Neural progenitor cell (in vitro differentiated cells): ENCODE data around the gene CFAP57. TPM values are rescaled to one million over a fixed set of nuclear protein-coding genes. Genes with fewer than 3 reads are reported as not detected.

Source experiments
- DNase-seq: peaks from one replicate; pipeline ENCODE4 v3.0.0-alpha.2; 2016; ENCODE audit warnings: low spot score
- H2AFZ ChIP-seq: fragments of 200-600 bp; sonication (generic); replicated peaks from 2 replicates; pipeline ENCODE4 v1.6.1; 2016; ENCODE audit warnings: antibody characterized with exemption
- H3F3A ChIP-seq: fragments of 200-600 bp; sonication (generic); 2 replicates; pipeline ENCODE4 v1.6.1; 2016; ENCODE audit warnings: antibody characterized with exemption, low read depth
- H3K27ac ChIP-seq: fragments of 200-600 bp; sonication (generic); 2 replicates; pipeline ENCODE4 v1.5.1; 2016; ENCODE audit warnings: mild to moderate bottlenecking
- H3K27me3 ChIP-seq: fragments of 200-600 bp; sonication (generic); 2 replicates; pipeline ENCODE4 v1.6.1; 2016; ENCODE audit warnings: mild to moderate bottlenecking, moderate library complexity
- H3K36me3 ChIP-seq: fragments of 200-600 bp; sonication (generic); 2 replicates; pipeline ENCODE4 v1.5.1; 2016
- H3K4me1 ChIP-seq: fragments of 200-600 bp; sonication (generic); 2 replicates; pipeline ENCODE4 v1.6.1; 2016; ENCODE audit warnings: mixed run types
- H3K4me2 ChIP-seq: fragments of 200-600 bp; sonication (generic); 2 replicates; pipeline ENCODE4 v1.6.1; 2016
- H3K4me3 ChIP-seq: fragments of 200-600 bp; sonication (generic); 2 replicates; pipeline ENCODE4 v1.5.1; 2016
- H3K79me2 ChIP-seq: fragments of 200-600 bp; sonication (generic); 2 replicates; pipeline ENCODE4 v1.6.1; 2016; ENCODE audit warnings: low read depth
- H3K9ac ChIP-seq: fragments of 200-600 bp; sonication (generic); 2 replicates; pipeline ENCODE4 v1.6.1; 2016
- H3K9me3 ChIP-seq: fragments of 200-600 bp; sonication (generic); 2 replicates; pipeline ENCODE4 v1.5.1; 2016; ENCODE audit warnings: low read depth
- H4K20me1 ChIP-seq: fragments of 200-600 bp; sonication (generic); 2 replicates; pipeline ENCODE4 v1.6.1; 2016; ENCODE audit warnings: low read depth
- H3K27ac Mint-ChIP-seq: 3 replicates; pipeline ENCODE4 v1.8.0; 2021; ENCODE audit warnings: mixed read lengths
- H3K27me3 Mint-ChIP-seq: 2 replicates; pipeline ENCODE4 v1.8.0; 2022; ENCODE audit warnings: low read depth, mild to moderate bottlenecking, inconsistent platforms, moderate library complexity, mixed read lengths; ENCODE audit not compliant: insufficient read depth
- H3K36me3 Mint-ChIP-seq: 3 replicates; pipeline ENCODE4 v1.8.0; 2021; ENCODE audit warnings: mixed read lengths
- H3K4me1 Mint-ChIP-seq: 3 replicates; pipeline ENCODE4 v1.8.0; 2021; ENCODE audit warnings: mixed read lengths
- H3K4me3 Mint-ChIP-seq: 3 replicates; pipeline ENCODE4 v1.8.0; 2021; ENCODE audit warnings: mild to moderate bottlenecking, moderate library complexity, mixed read lengths
- H3K9me3 Mint-ChIP-seq: 3 replicates; pipeline ENCODE4 v1.8.0; 2020; ENCODE audit warnings: mixed read lengths
- EZH2 ChIP-seq: fragments of 200-600 bp; sonication (generic); IDR thresholded peaks from 2 replicates; pipeline ENCODE4 v1.6.1; 2017; ENCODE audit warnings: antibody characterized with exemption, mild to moderate bottlenecking, moderate library complexity
- EZH2phosphoT487 ChIP-seq: fragments of 200-600 bp; sonication (generic); IDR thresholded peaks from 2 replicates; pipeline ENCODE4 v1.6.1; 2017; ENCODE audit warnings: antibody characterized with exemption
- total RNA-seq: library from RNA; depleted of rRNA; stranded (reverse); fragments of >200 nt; gene quantifications from 2 replicates; pipeline ENCODE4 v1.2.3, GENCODE V29; 2015; ENCODE audit warnings: low replicate concordance
- TF ChIP-seq, protein P1 (sequence below): fragments of 200-600 bp; sonication (generic); IDR thresholded peaks from 2 replicates; pipeline ENCODE4 v1.5.1; 2017; ENCODE audit warnings: antibody characterized with exemption, mild to moderate bottlenecking

Gene CFAP57
- total RNA-seq, 1 donor from 2014 or later: 0.97 TPM

DNA sequence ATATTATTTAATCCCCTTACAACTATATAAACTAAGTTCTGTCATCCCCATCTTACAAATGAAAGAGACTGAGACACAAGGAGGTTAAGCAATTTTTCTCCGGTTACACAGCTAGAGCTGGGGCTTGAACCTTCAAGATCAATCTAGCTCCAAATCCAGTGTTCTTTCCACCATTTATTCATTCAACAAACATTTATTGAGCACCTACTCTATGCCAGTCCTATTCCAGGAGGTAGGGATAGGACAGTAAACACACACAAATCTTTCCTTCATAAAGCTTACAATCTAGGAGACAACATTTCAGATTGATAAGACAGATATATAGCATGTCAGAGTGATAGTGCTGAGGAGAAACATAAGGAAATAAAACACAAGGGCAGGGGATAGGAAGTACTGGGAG is 94.8 kb downstream of the CFAP57 start:
- H3K9ac ChIP-seq: no peak overlapping the region
- no peak for DNase-seq
- Mint-ChIP-seq H3K27me3 (peaks cover 15% of the 10 kb centered on the region), H3K36me3 (peaks cover 6% of the 10 kb centered on the region), H3K4me3 (no peak overlapping the region), H3K4me1 (peaks cover 3% of the 10 kb centered on the region), H3K27ac (no peak overlapping the region), H3K9me3 (peaks cover 30% of the 10 kb centered on the region)
- H3K4me2 ChIP-seq: no peak overlapping the region
- no peaks in the 10 kb centered on the region for H3F3A ChIP-seq
- H3K4me3 ChIP-seq: no peak overlapping the region
- H3K9me3 ChIP-seq: peaks cover 18% of the 10 kb centered on the region
- H3K79me2 ChIP-seq: no peaks in the 10 kb centered on the region
- H2AFZ ChIP-seq: no peak overlapping the region
- H3K36me3 ChIP-seq: no peaks in the 10 kb centered on the region
- H3K4me1 ChIP-seq: peaks cover 13% of the 10 kb centered on the region
- no peak for TF ChIP-seq EZH2phosphoT487
- TF ChIP-seq, protein P1, sequence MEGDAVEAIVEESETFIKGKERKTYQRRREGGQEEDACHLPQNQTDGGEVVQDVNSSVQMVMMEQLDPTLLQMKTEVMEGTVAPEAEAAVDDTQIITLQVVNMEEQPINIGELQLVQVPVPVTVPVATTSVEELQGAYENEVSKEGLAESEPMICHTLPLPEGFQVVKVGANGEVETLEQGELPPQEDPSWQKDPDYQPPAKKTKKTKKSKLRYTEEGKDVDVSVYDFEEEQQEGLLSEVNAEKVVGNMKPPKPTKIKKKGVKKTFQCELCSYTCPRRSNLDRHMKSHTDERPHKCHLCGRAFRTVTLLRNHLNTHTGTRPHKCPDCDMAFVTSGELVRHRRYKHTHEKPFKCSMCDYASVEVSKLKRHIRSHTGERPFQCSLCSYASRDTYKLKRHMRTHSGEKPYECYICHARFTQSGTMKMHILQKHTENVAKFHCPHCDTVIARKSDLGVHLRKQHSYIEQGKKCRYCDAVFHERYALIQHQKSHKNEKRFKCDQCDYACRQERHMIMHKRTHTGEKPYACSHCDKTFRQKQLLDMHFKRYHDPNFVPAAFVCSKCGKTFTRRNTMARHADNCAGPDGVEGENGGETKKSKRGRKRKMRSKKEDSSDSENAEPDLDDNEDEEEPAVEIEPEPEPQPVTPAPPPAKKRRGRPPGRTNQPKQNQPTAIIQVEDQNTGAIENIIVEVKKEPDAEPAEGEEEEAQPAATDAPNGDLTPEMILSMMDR: no peak
- no peak for TF ChIP-seq EZH2
- H3K27me3 ChIP-seq: peaks cover 4% of the 10 kb centered on the region
- no peak overlapping the region for H3K27ac ChIP-seq
- H4K20me1 ChIP-seq: no peaks in the 10 kb centered on the region

GRCh38 chr1:43267291-43267805 is 95.2 kb downstream of the CFAP57 start:
- no peak overlapping the region for H3K27ac ChIP-seq
- Mint-ChIP-seq H3K27ac (no peak overlapping the region), H3K4me1 (peaks cover 3% of the 10 kb centered on the region), H3K4me3 (no peak overlapping the region), H3K36me3 (peaks cover 6% of the 10 kb centered on the region), H3K27me3 (peaks cover 16% of the 10 kb centered on the region), H3K9me3 (peaks cover 25% of the 10 kb centered on the region)
- no peak overlapping the region for H2AFZ ChIP-seq
- H3F3A ChIP-seq: no peaks in the 10 kb centered on the region
- H3K79me2 ChIP-seq: no peaks in the 10 kb centered on the region
- no peak overlapping the region for H3K9ac ChIP-seq
- TF ChIP-seq, protein P1: no peak
- TF ChIP-seq EZH2 (no peak), EZH2phosphoT487 (no peak)
- H3K9me3 ChIP-seq: peaks cover 13% of the 10 kb centered on the region
- H3K27me3 ChIP-seq: peaks cover 4% of the 10 kb centered on the region
- peaks cover 13% of the 10 kb centered on the region for H3K4me1 ChIP-seq
- no peak overlapping the region for H3K4me2 ChIP-seq
- H4K20me1 ChIP-seq: no peaks in the 10 kb centered on the region
- no peaks in the 10 kb centered on the region for H3K36me3 ChIP-seq
- H3K4me3 ChIP-seq: no peak overlapping the region
- DNase-seq: no peak

DNA sequence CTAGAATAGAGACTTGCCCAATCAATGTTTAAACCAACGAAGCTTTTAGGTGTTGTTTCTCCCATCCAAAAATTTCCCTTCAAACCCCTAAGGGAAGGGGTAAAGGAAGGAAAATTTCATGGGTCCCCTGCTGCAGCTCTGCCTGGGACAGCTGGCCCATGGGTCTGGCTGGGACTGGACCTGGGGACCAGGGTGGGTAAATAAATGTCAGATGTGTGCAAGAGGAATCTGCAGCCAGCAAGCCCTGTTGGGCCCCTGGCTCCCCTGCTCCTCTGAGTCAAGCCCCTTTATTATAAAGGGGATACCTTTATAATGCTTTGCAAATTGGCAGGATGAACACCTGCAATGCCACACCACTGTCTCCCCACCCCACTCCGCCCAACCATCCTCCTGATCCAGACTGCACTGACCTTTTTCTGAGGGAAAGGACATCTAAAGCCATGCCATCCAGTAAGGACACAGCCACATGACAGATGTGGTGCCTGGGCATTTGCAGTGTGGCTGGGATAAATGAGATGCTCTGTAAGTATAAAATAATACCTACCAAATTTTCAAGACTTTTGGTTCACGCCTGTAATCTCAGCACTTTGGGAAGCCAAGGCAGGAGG is 95.8 kb downstream of the CFAP57 start:
- H3K4me3 Mint-ChIP-seq: no peak overlapping the region
- peaks cover 6% of the 10 kb centered on the region for H3K36me3 Mint-ChIP-seq
- peaks cover 19% of the 10 kb centered on the region for H3K9me3 Mint-ChIP-seq
- H3F3A ChIP-seq: no peaks in the 10 kb centered on the region
- no peaks in the 10 kb centered on the region for H3K79me2 ChIP-seq
- H3K4me2 ChIP-seq: no peak overlapping the region
- DNase-seq: no peak
- TF ChIP-seq, protein P1: no peak
- TF ChIP-seq EZH2: no peak
- no peak for TF ChIP-seq EZH2phosphoT487
- no peak overlapping the region for H3K9ac ChIP-seq
- H2AFZ ChIP-seq: no peak overlapping the region
- H3K4me1 ChIP-seq: peaks cover 13% of the 10 kb centered on the region
- no peak overlapping the region for H3K27ac ChIP-seq
- peaks cover 3% of the 10 kb centered on the region for H3K4me1 Mint-ChIP-seq
- H3K27me3 ChIP-seq: peaks cover 4% of the 10 kb centered on the region
- peaks cover 10% of the 10 kb centered on the region for H3K9me3 ChIP-seq
- H3K27me3 Mint-ChIP-seq: peaks cover 16% of the 10 kb centered on the region
- no peaks in the 10 kb centered on the region for H3K36me3 ChIP-seq
- no peaks in the 10 kb centered on the region for H4K20me1 ChIP-seq
- H3K27ac Mint-ChIP-seq: no peak overlapping the region
- no peak overlapping the region for H3K4me3 ChIP-seq
